ENCODE results near the gene AURKB. TPM values are rescaled to one million over a fixed set of nuclear protein-coding genes. Genes with fewer than 3 reads are reported as not detected.

AURKB gene
- total and polyA plus RNA-seq, 2 of the 13 experiments (the other 11 are each of a cell fraction or from before 2014, with no cell fraction given), result 29.5 to 75.3 TPM

DNA sequence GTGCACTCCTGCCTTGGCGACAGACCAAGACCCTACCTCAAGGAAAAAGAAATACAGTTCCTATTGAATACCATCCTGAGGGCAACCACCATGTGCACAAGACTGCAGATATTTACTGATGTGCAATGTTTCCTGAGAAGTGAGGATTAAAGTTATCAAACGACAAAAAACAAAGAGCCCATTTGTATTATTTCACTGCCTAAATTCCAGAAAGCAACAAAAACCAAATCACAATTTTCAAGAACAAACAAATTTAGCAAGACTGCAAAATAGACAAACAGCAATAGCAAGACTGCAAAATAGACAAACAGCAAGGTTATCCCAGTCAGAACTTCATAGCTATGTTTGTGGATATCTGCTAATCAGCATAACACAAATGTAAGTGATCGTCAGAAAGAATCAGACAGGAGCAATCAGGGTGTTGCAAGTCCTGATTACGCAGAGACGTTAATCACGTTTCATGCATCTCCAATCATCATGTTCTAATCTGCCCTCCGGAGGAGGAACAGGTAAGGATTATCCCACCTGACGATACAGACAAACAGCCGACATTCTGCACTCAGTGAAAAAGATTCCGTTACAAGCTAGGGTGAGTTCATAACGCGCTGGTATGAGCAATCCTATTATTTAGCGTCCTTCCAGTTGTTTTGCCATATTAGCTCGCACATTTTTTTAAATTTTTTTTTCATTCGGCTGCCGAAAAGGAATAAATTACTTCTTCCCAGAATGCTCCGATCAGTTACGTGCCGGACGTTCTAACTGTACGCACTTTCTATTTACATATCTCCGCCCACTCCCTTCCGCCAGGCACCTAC is 37.1 kb downstream of the AURKB start (continued):
- TF ChIP-seq ZNF841 (CRISPR knock-in tag; IDR thresholded peaks at IDR 0.05; ENCODE audit: borderline replicate concordance) (peak; percentile 91), ZNF441 (CRISPR knock-in tag; IDR thresholded peaks at IDR 0.05; ENCODE audit: borderline replicate concordance) (no peak), ZNF253 (CRISPR knock-in tag; IDR thresholded peaks at IDR 0.05; ENCODE audit: borderline replicate concordance) (peak; percentile 66; the same call in 1 of the 2 replicates), THYN1 (CRISPR knock-in tag; IDR thresholded peaks at IDR 0.05; ENCODE audit: borderline replicate concordance, low read depth) (0 out of 2 replicates have a peak, but pooled peaks have one; percentile 56), ZNF10 (CRISPR knock-in tag; IDR thresholded peaks at IDR 0.05; ENCODE audit: borderline replicate concordance, low read depth) (no peak), ZNF556 (CRISPR knock-in tag; IDR thresholded peaks at IDR 0.05; ENCODE audit: borderline replicate concordance) (no peak), DRAP1 (CRISPR knock-in tag; IDR thresholded peaks at IDR 0.05) (peak; percentile 100), ZNF101 (CRISPR knock-in tag; IDR thresholded peaks at IDR 0.05; ENCODE audit: borderline replicate concordance, low read depth) (no peak), ZNF607 (CRISPR knock-in tag; IDR thresholded peaks at IDR 0.05; ENCODE audit: borderline replicate concordance) (peak; percentile 93; the same call in 1 of the 2 replicates), HOXA7 (CRISPR knock-in tag; IDR thresholded peaks at IDR 0.05) (peak; percentile 89; the same call in 1 of the 2 replicates), EP300 (IDR thresholded peaks at IDR 0.05; ENCODE audit: low read depth in 2 of 2, low read length in 2 of 2) (peak; percentile 12 to 83; a peak in 3 of 4 replicates), EP300 (CRISPR knock-in tag; IDR thresholded peaks at IDR 0.05; ENCODE audit: borderline replicate concordance) (peak; percentile 90), NR3C1 (CRISPR knock-in tag; IDR thresholded peaks at IDR 0.05) (no peak), ISL2 (CRISPR knock-in tag; IDR thresholded peaks at IDR 0.05) (no peak; the same call in none of the 2 replicates), SUZ12 (IDR thresholded peaks at IDR 0.05; ENCODE audit: low read depth, low read length) (peak; percentile 46), PRPF4 (IDR thresholded peaks at IDR 0.05; ENCODE audit: low read depth, low read length, poor library complexity, severe bottlenecking) (no peak), MIER2 (CRISPR knock-in tag; IDR thresholded peaks at IDR 0.05) (peak; percentile 91), ZNF615 (CRISPR knock-in tag; IDR thresholded peaks at IDR 0.05; ENCODE audit: borderline replicate concordance) (peak; percentile 77; the same call in 1 of the 2 replicates)
- TF ChIP-seq, protein P1, sequence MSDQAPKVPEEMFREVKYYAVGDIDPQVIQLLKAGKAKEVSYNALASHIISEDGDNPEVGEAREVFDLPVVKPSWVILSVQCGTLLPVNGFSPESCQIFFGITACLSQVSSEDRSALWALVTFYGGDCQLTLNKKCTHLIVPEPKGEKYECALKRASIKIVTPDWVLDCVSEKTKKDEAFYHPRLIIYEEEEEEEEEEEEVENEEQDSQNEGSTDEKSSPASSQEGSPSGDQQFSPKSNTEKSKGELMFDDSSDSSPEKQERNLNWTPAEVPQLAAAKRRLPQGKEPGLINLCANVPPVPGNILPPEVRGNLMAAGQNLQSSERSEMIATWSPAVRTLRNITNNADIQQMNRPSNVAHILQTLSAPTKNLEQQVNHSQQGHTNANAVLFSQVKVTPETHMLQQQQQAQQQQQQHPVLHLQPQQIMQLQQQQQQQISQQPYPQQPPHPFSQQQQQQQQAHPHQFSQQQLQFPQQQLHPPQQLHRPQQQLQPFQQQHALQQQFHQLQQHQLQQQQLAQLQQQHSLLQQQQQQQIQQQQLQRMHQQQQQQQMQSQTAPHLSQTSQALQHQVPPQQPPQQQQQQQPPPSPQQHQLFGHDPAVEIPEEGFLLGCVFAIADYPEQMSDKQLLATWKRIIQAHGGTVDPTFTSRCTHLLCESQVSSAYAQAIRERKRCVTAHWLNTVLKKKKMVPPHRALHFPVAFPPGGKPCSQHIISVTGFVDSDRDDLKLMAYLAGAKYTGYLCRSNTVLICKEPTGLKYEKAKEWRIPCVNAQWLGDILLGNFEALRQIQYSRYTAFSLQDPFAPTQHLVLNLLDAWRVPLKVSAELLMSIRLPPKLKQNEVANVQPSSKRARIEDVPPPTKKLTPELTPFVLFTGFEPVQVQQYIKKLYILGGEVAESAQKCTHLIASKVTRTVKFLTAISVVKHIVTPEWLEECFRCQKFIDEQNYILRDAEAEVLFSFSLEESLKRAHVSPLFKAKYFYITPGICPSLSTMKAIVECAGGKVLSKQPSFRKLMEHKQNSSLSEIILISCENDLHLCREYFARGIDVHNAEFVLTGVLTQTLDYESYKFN (CRISPR knock-in tag; conservative IDR thresholded peaks at IDR 0.05), result peak; percentile 73
- TF ChIP-seq, protein P2, sequence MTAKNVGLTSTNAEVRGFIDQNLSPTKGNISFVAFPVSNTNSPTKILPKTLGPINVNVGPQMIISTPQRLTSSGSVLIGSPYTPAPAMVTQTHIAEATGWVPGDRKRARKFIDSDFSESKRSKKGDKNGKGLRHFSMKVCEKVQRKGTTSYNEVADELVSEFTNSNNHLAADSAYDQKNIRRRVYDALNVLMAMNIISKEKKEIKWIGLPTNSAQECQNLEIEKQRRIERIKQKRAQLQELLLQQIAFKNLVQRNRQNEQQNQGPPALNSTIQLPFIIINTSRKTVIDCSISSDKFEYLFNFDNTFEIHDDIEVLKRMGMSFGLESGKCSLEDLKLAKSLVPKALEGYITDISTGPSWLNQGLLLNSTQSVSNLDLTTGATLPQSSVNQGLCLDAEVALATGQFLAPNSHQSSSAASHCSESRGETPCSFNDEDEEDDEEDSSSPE (CRISPR knock-in tag; IDR thresholded peaks at IDR 0.05), result peak; percentile 78
- TF ChIP-seq, protein P3, sequence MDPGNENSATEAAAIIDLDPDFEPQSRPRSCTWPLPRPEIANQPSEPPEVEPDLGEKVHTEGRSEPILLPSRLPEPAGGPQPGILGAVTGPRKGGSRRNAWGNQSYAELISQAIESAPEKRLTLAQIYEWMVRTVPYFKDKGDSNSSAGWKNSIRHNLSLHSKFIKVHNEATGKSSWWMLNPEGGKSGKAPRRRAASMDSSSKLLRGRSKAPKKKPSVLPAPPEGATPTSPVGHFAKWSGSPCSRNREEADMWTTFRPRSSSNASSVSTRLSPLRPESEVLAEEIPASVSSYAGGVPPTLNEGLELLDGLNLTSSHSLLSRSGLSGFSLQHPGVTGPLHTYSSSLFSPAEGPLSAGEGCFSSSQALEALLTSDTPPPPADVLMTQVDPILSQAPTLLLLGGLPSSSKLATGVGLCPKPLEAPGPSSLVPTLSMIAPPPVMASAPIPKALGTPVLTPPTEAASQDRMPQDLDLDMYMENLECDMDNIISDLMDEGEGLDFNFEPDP (CRISPR knock-in tag; conservative IDR thresholded peaks at IDR 0.05), result 0 out of 2 replicates have a peak, but pooled peaks have one; percentile 82
- TF ChIP-seq, protein P4, sequence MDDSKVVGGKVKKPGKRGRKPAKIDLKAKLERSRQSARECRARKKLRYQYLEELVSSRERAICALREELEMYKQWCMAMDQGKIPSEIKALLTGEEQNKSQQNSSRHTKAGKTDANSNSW (CRISPR knock-in tag; IDR thresholded peaks at IDR 0.05; ENCODE audit: borderline replicate concordance), result peak; percentile 38; the same call in 1 of the 2 replicates

All from HepG2 (cell line).